GM12875 (cell line): Measurements from ENCODE around the gene RAD51.

Source experiments
- H3K4me3 ChIP-seq: one replicate; pipeline ENCODE4 v1.5.1; 2011; ENCODE audit warnings: low read depth, low read length, control low read depth
- TF ChIP-seq, protein P1 (sequence below): IDR thresholded peaks from 2 replicates; pipeline ENCODE4 v1.5.1; 2011; ENCODE audit warnings: low read depth, mild to moderate bottlenecking, control low read depth, inconsistent platforms, low read length, moderate library complexity, borderline replicate concordance; ENCODE audit not compliant: insufficient read depth

Gene RAD51

DNA sequence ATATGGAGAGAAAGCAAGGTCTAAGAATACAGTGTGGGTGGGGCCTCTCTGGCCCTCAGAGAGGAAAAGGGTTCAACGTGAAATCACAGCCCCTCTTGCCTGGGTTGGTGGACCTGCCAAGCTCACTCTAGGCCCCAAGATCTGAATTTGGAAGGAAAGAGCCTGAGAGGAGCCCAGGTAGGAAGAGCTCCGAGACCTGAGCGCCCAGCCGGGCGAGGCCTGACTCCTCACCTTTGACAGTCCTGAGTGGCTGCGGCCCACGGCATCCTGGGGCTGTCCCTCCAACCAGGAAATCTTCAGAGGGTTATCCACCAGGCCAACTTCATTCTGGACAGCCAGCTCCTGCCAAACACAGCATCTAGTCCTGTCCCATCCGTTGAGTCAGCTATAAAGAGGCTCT is 78.5 kb downstream of the RAD51 start:
- no peak overlapping the region for H3K4me3 ChIP-seq
- TF ChIP-seq, protein P1, sequence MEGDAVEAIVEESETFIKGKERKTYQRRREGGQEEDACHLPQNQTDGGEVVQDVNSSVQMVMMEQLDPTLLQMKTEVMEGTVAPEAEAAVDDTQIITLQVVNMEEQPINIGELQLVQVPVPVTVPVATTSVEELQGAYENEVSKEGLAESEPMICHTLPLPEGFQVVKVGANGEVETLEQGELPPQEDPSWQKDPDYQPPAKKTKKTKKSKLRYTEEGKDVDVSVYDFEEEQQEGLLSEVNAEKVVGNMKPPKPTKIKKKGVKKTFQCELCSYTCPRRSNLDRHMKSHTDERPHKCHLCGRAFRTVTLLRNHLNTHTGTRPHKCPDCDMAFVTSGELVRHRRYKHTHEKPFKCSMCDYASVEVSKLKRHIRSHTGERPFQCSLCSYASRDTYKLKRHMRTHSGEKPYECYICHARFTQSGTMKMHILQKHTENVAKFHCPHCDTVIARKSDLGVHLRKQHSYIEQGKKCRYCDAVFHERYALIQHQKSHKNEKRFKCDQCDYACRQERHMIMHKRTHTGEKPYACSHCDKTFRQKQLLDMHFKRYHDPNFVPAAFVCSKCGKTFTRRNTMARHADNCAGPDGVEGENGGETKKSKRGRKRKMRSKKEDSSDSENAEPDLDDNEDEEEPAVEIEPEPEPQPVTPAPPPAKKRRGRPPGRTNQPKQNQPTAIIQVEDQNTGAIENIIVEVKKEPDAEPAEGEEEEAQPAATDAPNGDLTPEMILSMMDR, result no peak

DNA sequence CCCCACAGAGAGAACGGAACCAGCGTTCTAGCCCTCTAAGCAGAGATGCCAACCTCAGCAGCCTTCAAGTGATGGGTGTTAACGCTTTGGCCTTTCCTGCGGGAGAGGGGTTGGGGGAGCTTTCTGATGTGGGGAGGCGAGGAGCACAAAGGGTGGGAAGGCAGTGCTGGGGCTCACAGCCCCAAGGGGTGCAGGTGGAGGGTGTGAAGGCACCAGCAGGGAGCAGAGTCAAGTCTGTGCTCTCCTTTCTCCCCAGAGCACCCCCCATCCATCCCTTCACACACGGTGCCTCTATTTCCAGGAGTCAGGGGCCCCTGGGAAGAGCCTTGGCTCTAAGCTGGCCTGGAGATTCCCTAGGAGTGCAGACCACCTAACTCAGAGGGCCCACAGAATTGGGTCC is 78.9 kb downstream of the RAD51 start:
- TF ChIP-seq, protein P1, result no peak
- H3K4me3 ChIP-seq, result no peak overlapping the region

- TF ChIP-seq, protein P1, result no peak
- H3K4me3 ChIP-seq, result no peak overlapping the region
Measured at GRCh38 chr15:40775007-40775406, 80.0 kb downstream of the RAD51 start.

DNA sequence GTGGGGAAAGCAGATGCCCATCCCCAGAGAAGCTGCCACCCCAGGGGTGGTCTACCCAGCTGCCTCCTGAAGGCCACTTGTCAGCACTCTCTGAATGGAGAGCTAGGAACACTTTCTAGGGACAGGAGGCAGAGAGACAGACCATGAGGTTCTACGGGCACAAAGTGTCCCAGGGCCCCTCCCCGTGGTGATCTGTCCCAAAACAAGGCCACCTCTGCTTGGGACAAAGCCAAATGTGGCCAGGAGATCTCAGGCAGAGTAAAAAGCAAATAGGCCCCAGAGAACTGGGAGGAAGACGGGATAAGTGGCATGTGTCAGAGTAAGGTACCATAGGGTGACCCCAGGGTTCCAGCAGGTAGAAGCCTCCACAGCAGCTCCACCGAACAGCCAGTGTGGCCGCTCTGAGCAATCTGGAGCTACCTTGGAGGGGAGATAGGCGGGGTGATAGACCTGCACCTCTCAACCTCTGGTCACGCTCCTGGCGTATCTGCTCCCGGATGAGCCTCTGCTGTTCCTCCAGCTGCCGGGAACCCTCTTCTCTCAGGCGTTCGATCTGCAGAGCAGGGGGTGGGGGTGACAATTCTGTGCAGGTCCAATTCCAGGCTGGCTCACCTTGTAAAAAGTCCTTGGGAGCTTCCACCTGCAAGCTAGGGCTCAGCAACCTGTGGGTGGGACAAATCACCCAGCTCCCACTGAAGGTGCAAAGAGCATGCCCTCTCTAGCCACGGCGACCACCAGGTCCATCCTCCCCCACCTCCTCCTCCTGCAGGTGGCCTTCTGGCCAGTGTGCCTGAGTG is 81.0 kb downstream of the RAD51 start:
- H3K4me3 ChIP-seq, result no peak overlapping the region
- TF ChIP-seq, protein P1, result no peak

GRCh38 chr15:40776537-40777141 is 81.7 kb downstream of the RAD51 start:
- TF ChIP-seq, protein P1, result no peak
- H3K4me3 ChIP-seq, result no peak overlapping the region
